H1 (cell line): Measurements from ENCODE around the gene SPCS3. TPM values are rescaled to one million over a fixed set of nuclear protein-coding genes. Genes with fewer than 3 reads are reported as not detected.

ENCODE experiments used
- EZH2 ChIP-seq: fragments of 200-600 bp; sonication (generic); IDR thresholded peaks from 2 replicates; pipeline ENCODE4 v1.7.1; 2012; ENCODE audit warnings: low read depth, mild to moderate bottlenecking, moderate library complexity, low read length, inconsistent platforms; ENCODE audit not compliant: severe bottlenecking
- JUN ChIP-seq: IDR thresholded peaks from 2 replicates; pipeline ENCODE4 v1.6.1; 2011; ENCODE audit warnings: low read depth, mild to moderate bottlenecking, improper control_type of control experiment, low read length
- TBP ChIP-seq: IDR thresholded peaks from 2 replicates; pipeline ENCODE4 v1.6.1; 2011; ENCODE audit warnings: low read depth, low read length, improper control_type of control experiment
- polyA plus RNA-seq, 7 experiments: library from polyadenylated mRNA; depleted of rRNA in 3 of 7; stranded (reverse) in 5 of 7; unstranded in 2 of 7; fragments of >200 nt in 5 of 7; fragments of 200-250 nt in 2 of 7; gene quantifications; 1 replicate in 5 of 7; 2 replicates in 1 of 7; 4 replicates in 1 of 7; pipeline versions ENCODE4 v1.2.1 to v1.2.3, GENCODE V29; 2011 to 2013; ENCODE audit warnings: missing spikeins in 2 of 7, mixed read lengths in 2 of 7
- total RNA-seq: library from RNA; stranded (reverse); fragmentation: NEBNext Ultra II Directional; extraction: Animal tissue kit (Norgen Biotek cat#: 25700); gene quantifications from 2 replicates; pipeline ENCODE4 v1.2.1, GENCODE V29; 2021
- TF ChIP-seq, protein P1 (sequence below): IDR thresholded peaks from 2 replicates; pipeline ENCODE4 v1.6.1; 2012; ENCODE audit warnings: inconsistent platforms

SPCS3 gene
- total and polyA plus RNA-seq, 2 of the 8 experiments (the other 6 are each of a cell fraction or from before 2014, with no cell fraction given): 18.4 to 117 TPM

DNA sequence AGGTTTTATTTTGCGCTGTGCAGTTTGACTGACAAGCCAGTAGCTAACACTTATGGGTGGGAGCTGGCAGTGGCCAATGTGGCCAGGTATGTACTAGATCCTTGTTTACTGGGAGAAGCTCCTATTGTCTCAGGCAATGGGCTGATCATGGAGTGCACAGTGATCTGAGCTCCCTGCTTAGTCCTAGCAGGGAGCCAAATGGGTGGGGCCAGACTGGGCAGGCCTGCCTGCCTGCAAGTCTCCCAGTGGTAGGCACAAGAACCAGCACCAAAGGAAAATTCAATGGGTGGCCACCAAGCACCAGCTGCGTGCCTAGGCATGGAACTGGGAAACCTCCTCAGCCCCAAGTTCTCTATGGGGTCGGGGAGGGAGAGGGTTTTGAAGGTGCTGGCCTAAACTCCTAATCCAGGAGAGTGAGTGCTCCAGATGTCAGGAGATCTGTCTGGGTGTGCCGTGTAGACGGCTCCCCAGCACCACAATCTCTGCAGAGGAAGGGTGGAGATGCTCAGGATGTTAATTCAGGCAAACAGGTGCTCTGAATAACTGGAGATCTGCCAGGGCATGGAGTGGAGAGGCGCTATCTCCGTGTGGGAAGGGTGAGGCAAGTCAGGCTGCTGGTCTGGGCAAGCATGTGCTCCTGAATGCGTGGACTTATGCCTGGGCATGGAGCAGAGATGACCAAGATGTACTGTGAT, 48.2 kb downstream of the SPCS3 start (continued):
- TF ChIP-seq TBP: no peak
- no peak for TF ChIP-seq JUN
- TF ChIP-seq, protein P1, sequence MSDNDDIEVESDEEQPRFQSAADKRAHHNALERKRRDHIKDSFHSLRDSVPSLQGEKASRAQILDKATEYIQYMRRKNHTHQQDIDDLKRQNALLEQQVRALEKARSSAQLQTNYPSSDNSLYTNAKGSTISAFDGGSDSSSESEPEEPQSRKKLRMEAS: no peak
- TF ChIP-seq EZH2: no peak
